GM23248 (cell line): Measurements from ENCODE around the gene MMEL1.

Experiments used
- EZH2 ChIP-seq: fragments of 200-600 bp; sonication (generic); IDR thresholded peaks from 2 replicates; pipeline ENCODE4 v1.6.1; 2018; ENCODE audit warnings: antibody characterized with exemption, mild to moderate bottlenecking; ENCODE audit not compliant: insufficient read depth, poor library complexity, severe bottlenecking
- EZH2phosphoT487 ChIP-seq: fragments of 200-600 bp; sonication (generic); IDR thresholded peaks from 2 replicates; pipeline ENCODE4 v1.6.1; 2018; ENCODE audit warnings: antibody characterized with exemption, moderate library complexity, mild to moderate bottlenecking, low read depth; ENCODE audit not compliant: insufficient read depth

- no peak for TF ChIP-seq EZH2
- TF ChIP-seq EZH2phosphoT487, result no peak
Measured at GRCh38 chr1:2632051-2632430, 775 bp downstream of the MMEL1 start.
